Stimulated activated CD8-positive, alpha-beta memory T cell treated with anti-CD3 and anti-CD28 coated beads, Interleukin-12 subunit alpha, Interleukin-12 subunit beta, amount 100 ng/mL, for 1 hour (primary cell): ENCODE measurements around the gene ANXA10.
"Not testable (repeated sequence)": the region's sequence is repeated elsewhere in the genome, so short reads cannot be mapped to it uniquely, and the experiment has no call there.

ENCODE experiments used
- DNase-seq: peaks from one replicate; pipeline ENCODE4 v3.0.0-alpha.2; 2020; ENCODE audit warnings: low read depth

Gene ANXA10

DNA sequence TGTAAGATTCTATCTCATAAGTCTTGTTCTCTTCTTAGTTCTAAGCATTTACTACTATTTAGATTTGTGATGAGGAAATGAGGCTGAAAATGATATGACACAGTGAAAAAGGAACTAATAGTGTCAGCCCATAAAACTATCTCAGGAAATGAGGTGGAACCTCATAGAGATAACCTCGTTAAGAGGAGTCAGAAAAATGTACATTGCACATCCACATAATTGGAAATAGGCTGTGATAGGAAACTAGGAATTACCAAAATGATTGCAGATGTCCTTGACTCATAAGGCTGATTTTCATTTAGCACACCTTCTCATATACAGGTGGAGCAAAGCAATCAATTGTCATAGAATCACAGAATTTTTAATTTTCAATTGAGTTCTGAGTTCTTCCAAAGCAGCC is 26.8 kb downstream of the ANXA10 start:
- no peak for DNase-seq

DNA sequence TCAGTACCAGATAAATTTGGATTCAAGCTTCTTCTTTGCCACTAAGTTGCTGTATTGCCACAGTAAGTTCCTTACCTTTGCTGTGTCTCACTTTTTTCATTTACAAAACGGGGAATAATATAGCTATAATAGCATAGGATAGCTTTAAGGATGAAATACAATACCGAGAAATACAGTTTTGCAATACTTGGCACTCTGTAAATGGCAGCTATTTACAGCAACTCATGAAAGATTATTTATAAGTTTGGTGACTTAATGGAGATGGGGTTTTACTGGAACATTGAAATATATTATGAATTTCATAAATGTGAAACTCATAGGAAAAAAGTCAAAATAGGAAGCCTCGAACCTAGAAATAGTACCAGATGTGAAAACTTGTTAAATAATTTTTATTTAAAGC is 27.6 kb downstream of the ANXA10 start:
- no peak for DNase-seq

DNA sequence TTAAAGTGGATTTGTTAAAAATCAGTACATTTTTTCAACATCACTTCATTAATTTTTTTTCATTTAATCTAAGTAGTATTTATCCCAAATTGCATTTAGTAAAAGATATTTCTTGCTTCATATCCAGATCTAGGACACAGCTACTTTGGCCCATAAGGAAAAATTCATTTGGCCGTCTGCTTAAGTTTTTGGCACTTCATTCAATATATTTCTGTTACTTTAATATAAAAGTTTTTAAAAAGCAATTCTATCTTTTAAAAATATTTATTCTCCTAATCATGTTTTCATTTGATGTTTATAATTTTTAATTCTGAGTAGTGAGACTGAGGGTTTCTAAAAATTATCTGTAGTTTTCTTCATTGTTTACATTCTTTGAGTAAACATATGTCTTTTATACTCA is 28.5 kb downstream of the ANXA10 start:
- no peak for DNase-seq

DNA sequence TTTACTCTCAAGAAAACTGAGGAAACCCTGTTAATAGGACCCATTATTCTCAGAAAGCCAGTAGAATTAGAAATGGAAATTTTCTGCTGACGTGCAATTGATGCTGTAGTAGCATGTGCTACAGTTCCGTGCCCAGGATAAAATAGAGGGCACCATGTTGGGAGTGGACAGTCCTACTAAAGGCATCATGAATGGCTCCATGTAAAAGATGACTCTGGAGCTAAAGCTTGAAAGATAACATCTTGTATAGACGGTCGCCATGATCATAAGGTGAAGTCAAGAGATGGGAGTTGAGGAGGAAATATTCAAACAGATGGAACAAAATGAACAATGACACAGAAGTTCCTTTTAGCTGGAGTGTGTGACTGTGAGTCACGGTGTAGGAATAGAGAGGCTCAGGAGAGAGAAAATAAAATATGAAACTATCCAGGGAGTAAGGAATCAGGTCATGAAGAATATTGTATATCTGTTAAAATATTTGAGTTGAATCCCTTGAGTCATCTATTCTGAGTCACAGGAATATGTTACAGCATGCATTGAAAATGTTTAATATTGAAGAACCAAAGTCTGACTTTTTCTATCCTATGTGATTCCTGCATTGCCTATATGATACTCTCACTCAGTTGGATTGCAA is 31.8 kb downstream of the ANXA10 start:
- DNase-seq: no peak

DNA sequence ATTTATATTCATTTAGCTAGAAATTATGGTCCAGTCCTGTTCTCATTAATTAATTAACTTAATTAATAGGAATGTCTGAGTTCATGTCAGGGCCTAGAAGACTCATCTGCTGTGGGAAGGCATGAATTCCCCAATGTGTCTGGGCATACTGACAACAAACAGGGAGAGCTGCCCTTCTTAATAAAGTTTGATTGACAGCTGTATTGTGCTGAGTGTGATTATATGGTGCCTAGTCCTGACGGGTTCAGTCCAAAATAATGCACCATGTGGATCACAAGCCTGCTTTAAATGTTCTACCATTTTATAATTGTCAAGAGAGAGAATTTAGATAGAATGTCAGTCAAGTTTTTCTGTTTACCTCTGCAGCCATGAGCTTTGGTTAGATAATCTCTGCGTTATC is 34.6 kb downstream of the ANXA10 start:
- no peak for DNase-seq

DNA sequence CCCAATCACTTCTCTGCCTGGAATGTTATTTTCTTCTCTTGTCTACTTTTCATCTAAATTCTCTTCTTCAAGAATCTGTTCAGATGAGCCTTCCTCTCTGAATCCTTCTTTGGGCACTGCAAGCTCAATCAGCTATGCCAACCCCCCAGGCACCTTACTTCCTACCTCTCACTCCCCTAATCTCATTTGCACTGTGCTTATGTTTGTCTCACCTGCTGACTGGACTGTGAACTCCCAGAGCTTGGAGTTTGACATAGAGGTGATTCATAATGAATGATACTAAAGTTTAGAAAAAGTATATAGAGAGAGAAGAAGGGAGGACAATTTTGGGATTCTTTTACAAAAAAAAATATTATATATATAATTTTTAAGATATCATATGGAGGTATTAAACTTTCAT is 36.3 kb downstream of the ANXA10 start:
- no peak for DNase-seq

DNA sequence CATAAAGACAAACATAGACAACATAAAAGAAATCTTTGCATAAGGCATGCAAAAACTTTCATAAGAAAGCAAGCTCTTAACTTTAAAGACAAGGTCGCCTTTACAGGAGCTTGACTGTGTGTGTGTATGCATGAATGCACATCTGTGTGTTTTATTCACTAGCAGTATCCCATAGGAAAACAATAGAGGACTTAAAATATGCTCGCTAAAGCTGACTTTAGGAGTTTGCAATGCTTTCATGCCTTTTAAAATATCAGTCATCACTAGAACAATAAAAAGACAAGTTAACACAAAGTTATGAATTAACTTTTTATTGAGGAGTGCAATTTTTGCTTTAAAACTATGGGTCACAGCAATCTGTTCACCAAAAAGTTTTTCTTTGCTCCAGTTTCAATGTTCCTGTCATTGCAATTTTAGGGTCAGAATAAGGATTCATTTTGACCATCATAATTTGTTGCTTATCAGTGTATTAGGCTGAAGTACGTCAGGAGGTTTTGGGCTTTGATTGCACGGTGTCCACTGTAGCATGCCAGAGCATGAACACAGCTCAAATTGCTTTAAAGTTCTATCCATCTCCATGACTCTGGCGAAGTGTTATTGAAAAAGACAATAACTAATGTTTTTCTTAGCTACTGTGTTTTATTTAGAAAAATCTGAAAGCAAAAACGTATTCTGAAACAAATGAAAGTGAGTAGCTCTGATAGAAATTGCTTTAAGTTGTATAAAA is 36.9 kb downstream of the ANXA10 start:
- DNase-seq: no peak

DNA sequence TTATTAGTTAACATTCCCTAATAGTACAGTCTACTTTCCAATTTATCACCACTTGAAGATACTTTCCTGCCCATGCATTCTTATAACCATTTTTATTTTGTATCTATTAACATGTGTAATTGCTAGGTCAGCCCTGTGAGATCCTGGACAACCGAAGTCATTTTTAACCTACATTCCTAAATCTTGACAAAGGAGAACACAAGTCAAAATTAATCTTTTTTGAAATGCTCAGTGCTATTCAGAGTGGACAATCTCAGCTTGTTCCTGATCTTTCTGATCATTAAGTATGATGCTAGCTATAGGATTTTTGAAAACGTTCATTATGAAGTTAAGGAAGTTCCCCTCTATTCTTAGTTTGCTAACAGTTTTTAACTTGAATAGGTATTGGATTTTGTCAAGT is 37.5 kb downstream of the ANXA10 start:
- no peak for DNase-seq

DNA sequence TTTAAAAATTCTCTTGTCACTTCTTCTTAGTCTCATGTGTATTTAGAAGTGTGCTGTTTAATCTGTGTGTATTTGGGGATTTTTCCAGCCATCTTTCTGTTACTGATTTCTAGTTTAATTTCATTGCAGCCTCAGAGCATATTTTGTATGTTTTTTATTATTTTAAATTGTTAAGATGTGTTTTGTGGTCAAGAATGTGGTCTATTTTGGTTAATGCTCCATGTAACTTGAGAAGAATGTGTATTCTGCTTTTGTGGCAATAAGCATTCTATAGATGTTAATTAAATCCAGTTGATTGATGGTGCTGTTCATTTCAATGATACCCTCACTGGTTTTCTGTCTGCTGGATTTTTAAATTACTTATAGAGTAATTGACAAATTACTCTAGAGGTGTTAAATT is 38.9 kb downstream of the ANXA10 start:
- DNase-seq: no peak

DNA sequence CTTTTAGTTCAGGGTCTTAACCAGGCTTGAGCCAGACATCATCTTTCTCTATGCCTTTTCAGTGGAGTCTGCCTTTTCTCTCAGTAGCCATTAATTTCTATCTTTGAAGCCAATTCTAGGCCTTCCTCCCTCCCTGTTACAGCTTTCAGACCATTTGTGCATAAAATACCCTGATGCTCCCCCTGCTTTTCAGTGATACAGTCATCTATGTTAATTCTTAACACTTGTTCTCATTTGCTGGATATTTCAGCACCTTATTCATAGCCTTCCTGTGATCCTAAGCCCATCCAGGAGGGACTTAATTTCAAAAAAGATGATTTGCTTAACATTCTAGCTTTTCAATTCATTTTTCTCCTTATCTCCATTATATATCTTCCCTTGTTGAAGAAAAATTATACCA is 42.3 kb downstream of the ANXA10 start:
- DNase-seq: no peak

DNA sequence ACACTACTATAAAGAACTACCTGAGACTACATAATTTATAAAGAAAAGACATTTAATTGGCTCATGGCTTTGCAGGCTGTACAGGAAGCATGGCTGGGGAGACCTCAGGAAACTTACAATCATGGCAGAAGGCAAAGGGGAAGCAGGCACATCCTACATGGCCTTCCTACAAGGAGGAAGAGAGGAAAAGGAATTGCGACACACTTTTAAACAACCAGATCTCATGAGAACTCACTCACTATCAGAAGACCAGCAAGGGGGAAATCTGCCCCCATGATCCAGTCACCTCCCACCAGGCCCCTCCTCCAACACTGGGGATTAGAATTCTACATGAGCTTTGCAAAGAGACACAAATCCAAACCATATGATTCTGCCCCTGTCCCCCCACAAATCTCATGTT is 43.5 kb downstream of the ANXA10 start:
- not testable (repeated sequence) for DNase-seq

DNA sequence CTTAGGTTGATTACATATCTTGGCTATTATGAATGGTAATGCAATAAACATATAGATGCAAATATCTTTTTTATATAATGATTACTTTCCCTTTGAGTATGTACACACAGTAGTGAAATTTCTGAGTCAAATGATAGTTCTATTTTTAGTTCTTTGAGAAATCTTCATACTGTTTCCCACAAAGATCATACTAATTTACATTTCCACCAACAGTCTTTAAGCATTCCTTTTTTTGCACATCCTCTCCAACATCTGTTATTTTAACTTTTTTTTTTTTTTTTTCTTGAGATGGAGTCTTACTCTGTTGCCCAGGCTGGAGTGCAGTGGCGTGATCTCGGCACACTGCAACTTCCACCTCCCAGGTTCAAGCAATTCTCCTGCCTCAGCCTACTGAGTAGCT is 45.4 kb downstream of the ANXA10 start:
- not testable (repeated sequence) for DNase-seq

DNA sequence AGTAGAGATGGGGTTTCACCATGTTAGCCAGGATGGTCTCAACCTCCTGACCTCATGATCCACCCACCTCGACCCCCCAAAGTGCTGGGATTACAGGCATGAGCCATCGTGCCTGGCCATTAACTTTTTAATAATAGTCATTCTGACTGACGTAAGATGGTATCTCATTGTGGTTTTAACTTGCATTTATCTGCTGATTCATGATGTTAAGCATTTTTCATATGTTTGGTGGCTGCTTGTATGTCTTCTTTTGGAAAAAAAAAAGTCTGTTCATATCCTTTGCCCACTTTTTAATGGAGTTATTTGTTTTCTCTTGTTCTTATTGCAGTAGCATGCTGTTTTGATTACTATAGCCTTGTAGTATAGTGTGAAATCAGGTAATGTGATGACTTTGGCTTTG is 45.8 kb downstream of the ANXA10 start:
- no peak for DNase-seq

DNA sequence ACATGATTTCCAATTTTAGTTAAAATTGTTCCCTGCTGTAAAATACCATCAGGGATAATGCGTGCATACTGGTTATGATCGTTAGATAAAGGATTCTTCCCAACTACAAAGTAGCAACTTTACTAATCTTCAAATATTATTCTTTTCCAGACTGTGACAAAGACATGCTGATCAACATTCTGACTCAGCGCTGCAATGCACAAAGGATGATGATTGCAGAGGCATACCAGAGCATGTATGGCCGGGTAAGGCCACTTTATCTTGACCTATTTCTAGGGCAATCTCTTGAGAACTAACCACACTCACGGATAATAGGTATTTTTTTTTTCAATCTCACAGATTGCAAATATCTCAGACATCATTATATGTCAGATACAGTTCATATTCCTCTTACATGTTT is 47.0 kb downstream of the ANXA10 start:
- no peak for DNase-seq

DNA sequence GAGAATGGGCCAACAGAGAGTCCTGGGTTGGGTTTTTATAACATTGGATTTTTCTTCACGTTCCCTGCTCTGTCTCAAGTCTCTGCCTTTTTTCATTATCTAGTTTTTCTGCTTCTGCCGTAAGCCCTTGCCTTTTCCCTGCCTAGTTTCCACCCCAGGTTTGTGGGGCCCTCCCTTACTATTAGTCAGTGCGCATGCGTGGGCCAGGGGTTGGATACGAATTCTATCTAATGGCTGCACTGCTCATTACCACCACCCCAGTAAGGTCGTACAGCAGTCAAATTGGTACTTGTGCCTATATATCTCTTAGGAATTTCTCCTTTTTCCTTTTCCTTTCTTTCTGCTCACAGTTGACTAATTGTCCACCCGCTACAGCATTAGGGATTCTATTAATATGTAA is 49.4 kb downstream of the ANXA10 start:
- DNase-seq: no peak

DNA sequence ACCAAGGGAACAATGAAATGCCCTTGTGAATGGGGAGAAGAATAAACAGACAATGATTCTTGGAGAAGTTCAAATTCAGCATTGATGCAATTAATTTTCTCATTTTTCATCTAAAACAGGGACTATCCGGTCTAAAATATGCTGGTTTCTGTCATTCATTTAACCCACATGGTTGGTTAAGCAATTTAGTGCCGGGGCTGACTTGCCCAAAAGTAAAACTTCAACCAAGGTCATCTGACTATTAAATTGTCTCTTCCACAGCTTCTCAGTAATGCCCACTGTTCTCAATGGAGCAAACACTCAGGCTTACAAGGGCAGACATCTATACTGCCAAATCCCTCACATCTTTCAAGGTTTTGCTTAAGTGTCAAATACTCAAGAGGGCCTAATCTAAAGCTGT is 51.3 kb downstream of the ANXA10 start:
- DNase-seq: no peak

DNA sequence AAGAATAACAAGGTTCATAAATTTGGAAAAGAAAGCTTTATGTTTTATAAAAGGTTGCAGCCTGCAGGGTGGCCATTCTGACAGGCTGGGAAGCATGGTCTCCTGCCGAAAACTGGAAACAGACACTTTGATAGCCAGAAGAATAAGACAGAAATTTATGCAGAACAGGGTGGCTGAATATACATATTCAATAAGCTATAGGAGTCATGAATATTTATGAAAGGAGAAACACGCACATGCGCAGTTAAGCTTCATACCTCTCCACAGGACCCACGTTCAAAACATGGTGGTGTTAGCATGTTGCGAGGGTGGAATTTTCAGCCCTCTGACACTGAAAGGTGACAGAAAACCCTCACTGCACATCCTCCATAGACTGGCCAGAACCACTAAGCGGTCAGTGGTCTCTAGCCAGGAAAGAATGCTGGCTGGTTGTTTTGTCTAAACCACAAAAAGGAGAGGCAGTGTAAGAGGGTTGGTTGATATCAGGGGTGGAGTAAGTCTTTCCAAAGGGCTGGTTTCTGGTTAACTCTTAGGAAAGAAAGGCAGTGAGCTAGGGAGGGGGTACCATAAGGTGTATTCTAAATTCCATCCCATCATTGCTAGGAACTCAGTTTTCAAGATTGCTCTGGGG is 58.2 kb downstream of the ANXA10 start:
- DNase-seq: no peak

DNA sequence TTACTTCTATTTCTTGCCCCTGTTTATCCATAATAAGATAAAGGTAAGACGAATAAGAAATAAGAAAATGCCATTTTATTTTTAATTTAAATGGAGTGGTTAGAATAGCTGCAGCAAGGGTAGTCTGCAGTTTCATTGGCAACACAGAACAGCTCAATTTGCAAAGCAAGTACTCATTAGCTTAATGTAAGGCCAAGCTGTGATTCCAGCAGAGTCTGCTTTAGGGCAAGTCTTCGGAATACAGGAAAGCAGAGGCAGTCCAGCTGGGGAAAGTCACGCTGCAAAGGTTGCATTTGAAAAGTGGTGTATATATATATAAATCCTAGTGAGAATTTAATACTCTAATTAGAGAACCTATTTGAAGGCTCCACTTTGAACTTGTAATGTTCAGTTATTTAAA is 59.0 kb downstream of the ANXA10 start:
- DNase-seq: no peak

DNA sequence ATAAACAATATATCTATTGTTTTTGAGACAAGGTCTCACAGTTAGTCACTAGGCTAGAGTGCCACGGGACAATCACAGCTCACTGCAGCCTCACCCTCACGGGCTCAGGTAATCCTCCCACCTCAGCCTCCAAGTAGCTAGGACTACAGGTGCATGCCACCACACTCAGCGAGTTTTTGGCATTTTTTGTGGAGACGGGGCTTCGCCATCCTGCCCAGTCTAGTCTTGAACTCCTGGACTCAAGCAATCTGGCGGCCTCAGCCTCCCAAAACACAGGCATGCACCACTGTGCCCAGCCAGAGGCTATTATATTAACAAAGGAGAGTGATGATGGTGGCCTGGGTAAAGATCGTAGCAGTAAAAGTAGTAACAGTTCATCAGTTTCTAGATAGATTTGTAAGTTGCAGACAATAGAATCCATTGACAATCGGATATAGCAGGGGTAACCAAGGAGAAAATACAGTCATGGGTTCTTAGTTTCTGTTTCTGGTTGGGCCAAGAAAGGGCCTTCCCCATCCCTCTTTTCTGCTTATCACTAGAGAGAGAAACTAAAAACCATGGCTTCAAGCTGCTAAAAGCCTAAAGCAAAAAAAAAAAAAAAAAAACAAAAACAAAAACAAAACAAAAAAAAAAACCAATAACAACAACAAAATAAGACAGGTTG is 60.6 kb downstream of the ANXA10 start:
- no peak for DNase-seq

DNA sequence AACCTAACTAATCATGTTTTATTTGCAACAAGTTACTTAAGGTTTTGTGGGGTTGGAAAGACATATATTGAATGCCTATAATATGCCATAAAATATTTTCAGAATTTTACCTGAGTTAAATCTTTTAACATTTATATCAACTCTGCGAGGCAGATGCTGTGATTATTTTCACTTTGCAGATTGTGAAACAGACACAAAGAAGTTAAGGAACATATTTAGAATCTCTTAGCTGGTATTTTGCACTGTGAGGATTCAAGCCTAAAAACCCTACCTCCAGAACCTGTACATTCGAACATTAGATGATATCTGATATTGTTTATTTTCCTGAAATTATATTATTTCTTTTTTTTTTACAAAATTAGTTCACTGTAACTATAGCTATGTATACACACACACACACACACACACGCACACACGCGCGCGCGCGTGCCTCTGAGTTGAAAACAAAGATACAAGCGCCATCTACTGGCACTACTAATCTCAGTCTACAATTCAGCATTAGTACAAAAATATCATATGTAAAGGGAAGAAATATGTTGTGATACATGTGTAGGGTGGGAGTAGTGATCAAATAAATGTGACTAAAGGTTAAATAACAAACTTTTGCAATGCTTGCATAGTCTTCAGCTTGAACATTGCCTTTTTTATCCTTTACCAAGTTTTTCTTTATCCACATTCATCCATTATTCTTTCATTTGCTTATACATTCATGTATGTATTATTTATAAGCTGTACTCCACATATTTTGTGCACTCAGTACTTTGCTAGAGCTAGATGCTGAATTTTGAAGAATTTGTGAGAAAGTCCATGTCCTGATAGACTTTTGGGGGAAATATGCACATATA is 61.5 kb downstream of the ANXA10 start:
- DNase-seq: peak; percentile 52

DNA sequence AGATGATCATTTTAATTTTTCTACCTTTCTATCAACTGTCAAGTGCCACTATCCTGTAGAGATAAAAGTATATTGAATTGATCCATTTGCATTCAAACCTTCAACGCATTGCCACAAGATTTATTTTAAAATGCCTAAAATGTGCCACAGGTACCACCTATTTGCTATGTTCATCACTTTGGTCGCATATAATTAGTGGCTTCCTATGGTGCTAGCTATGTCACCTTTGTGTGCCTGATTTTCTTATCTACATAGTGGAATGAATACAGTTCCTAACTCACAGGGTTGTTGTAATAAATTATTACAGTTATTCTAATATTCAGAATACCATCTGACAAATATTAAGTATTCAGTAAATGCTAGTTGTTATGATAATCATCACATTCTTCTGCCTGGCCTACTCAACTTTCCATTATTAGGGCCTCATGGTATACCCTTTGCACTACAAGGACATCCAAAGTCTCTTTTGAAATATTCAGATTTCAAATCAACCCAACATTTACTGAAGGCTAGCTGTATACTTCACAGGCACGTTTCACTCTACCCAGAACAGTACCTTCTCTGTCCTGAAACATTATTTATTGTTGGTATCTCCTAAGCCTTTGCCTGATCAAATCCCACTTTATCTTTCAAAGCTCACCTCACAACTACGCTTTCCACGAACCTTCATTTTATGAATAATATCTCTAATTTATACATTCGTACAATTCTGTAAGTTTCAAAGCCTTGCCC is 62.4 kb downstream of the ANXA10 start:
- DNase-seq: no peak
